Measurements from ENCODE around the gene ZNF555.

GRCh38 chr19:2797280-2797679, 44.0 kb upstream of the ZNF555 start:
- TF ChIP-seq CTCF (IDR thresholded peaks at IDR 0.05) = no peak
- TF ChIP-seq EZH2phosphoT487 (IDR thresholded peaks at IDR 0.05) = no peak

Measured in neural progenitor cell (in vitro differentiated cells).